Activated T-helper 17 cell treated with anti-CD3 and anti-CD28 coated beads, Interleukin-2, amount 50 U/mL, for 72 hours (primary cell): ENCODE results near the gene CDKAL1. TPM values are rescaled to one million over a fixed set of nuclear protein-coding genes. Genes with fewer than 3 reads are reported as not detected.

ENCODE experiments used
- ATAC-seq: fragments of 150-1000 bp; cut with Tn5 transposase; replicated peaks from 2 replicates; pipeline ENCODE4 v1.10.0; 2021; ENCODE audit warnings: mild to moderate bottlenecking, moderate library complexity
- H3K27ac Mint-ChIP-seq: one replicate; pipeline ENCODE4 v1.8.0; 2022; ENCODE audit warnings: mixed read lengths
- H3K27me3 Mint-ChIP-seq: one replicate; pipeline ENCODE4 v1.8.0; 2022; ENCODE audit warnings: mixed read lengths
- H3K36me3 Mint-ChIP-seq: one replicate; pipeline ENCODE4 v1.8.0; 2022; ENCODE audit warnings: low read depth, mild to moderate bottlenecking, mixed read lengths
- H3K4me1 Mint-ChIP-seq: one replicate; pipeline ENCODE4 v1.8.0; 2022; ENCODE audit warnings: mixed read lengths
- H3K4me3 Mint-ChIP-seq: one replicate; pipeline ENCODE4 v1.8.0; 2022; ENCODE audit warnings: mild to moderate bottlenecking, mixed read lengths
- H3K9me3 Mint-ChIP-seq: one replicate; pipeline ENCODE4 v1.8.0; 2022; ENCODE audit warnings: mixed read lengths
- total RNA-seq, 2 donors: library from RNA; stranded (reverse); gene quantifications; one replicate each; pipeline ENCODE4 v1.2.3, GENCODE V29; 2022

The CDKAL1 gene
- total RNA-seq, 2 donors from 2014 or later, result 27.7 to 31.9 TPM

DNA sequence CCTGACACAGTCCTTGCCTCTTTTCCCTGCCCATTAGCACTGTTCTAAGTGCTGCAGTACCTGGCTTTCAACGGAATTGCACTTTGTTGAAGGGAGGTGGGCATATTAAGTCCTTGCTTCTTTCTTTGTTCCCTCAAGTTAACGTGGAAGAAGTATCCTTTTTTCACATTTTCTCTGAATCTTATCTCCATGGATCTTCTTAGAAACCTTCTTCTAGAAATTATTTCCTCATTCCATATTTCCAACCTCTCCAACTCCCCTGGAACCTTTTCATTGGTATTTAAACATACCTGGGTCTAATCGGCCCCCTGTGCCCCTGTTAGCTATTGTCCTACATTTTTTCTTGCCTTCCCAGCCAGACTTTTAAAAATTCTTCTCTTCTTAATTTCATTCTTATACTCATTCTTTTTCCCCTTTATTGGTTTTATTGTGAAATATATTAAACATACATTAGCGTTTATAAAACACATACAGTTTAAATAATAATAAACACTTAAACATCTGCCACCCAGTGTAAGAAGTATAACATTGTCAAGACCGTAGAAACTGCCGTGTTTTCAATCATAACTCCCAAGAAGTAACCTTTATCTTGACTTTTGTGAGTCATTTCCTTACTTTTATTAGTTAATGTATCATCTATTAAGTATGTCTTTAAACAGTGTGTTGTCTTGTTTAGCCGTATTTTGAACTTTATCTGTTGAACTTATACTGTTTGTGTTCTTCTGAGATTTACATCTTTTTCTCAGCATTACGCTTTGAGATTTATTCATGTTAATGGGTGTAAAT lies 118.2 kb downstream of the CDKAL1 start:
- H3K27ac Mint-ChIP-seq, result no peak overlapping the region
- no peaks in the 10 kb centered on the region for H3K9me3 Mint-ChIP-seq
- H3K4me3 Mint-ChIP-seq, result no peak overlapping the region
- H3K4me1 Mint-ChIP-seq, result peaks cover 26% of the 10 kb centered on the region
- H3K36me3 Mint-ChIP-seq, result peaks cover 81% of the 10 kb centered on the region
- H3K27me3 Mint-ChIP-seq, result no peaks in the 10 kb centered on the region
- ATAC-seq, result no peak

DNA sequence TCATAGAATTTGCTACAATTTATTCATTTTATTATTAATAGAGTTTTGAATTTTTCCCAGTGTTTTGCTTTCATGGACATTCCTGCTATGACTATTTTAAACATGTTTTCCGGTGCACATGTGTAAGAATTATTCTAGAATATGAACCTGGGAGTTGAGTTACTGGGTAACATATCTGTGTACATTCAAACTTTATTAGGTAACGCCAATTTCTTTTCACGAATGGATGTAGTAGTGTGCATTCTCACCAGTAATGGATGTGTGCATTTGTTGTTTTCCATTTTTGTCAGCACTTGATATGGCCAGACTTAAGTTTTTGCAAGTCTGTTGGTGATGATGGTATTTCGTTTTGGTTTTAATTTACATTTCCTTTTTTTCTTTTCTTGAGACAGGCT lies 118.8 kb downstream of the CDKAL1 start:
- H3K4me1 Mint-ChIP-seq, result peaks cover 24% of the 10 kb centered on the region
- no peak for ATAC-seq
- H3K27ac Mint-ChIP-seq, result no peak overlapping the region
- H3K4me3 Mint-ChIP-seq, result no peak overlapping the region
- H3K36me3 Mint-ChIP-seq, result peaks cover 78% of the 10 kb centered on the region
- H3K9me3 Mint-ChIP-seq, result no peaks in the 10 kb centered on the region
- no peaks in the 10 kb centered on the region for H3K27me3 Mint-ChIP-seq

- Mint-ChIP-seq H3K27ac (no peak overlapping the region), H3K27me3 (no peaks in the 10 kb centered on the region)
Observed at GRCh38 chr6:20655317-20655716, 121.1 kb downstream of the CDKAL1 start.

GRCh38 chr6:20657274-20657800 lies 123.1 kb downstream of the CDKAL1 start:
- Mint-ChIP-seq H3K9me3 (no peaks in the 10 kb centered on the region), H3K4me1 (peaks cover 14% of the 10 kb centered on the region), H3K27me3 (no peaks in the 10 kb centered on the region), H3K36me3 (peaks cover 45% of the 10 kb centered on the region), H3K27ac (no peak overlapping the region), H3K4me3 (no peak overlapping the region)
- ATAC-seq, result no peak

More at GRCh38 chr6:20655317-20655716, 121.1 kb downstream of the CDKAL1 start:
- Mint-ChIP-seq H3K9me3 (no peaks in the 10 kb centered on the region), H3K4me3 (no peak overlapping the region), H3K36me3 (peaks cover 65% of the 10 kb centered on the region), H3K4me1 (peaks cover 24% of the 10 kb centered on the region)
- no peak for ATAC-seq

- ATAC-seq, result no peak
- peaks cover 37% of the 10 kb centered on the region for H3K36me3 Mint-ChIP-seq
- H3K4me1 Mint-ChIP-seq, result peaks cover 10% of the 10 kb centered on the region
- no peaks in the 10 kb centered on the region for H3K27me3 Mint-ChIP-seq
- H3K9me3 Mint-ChIP-seq, result no peaks in the 10 kb centered on the region
- no peak overlapping the region for H3K27ac Mint-ChIP-seq
- no peak overlapping the region for H3K4me3 Mint-ChIP-seq
Observed at GRCh38 chr6:20658053-20658452, 123.8 kb downstream of the CDKAL1 start.

DNA sequence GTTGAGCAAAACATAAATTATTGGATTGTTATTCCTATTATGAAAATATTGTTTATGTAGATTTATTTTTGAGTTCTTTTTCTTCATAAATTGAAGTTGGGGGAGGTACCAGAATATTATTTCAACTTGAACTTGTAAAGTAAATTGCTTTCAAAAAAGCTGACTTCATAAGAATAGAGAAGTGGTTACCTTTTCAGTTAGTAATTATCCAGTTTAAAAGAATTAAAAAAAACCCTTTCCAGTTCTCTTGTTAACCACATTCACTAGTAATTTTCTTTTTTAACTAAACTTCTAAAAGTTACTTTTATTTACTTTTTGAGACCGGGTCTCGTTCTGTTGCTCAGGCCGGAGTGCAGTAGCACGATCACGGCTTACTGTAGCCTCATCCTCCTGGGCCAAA lies 124.3 kb downstream of the CDKAL1 start:
- Mint-ChIP-seq H3K27me3 (no peaks in the 10 kb centered on the region), H3K4me1 (peaks cover 10% of the 10 kb centered on the region), H3K36me3 (peaks cover 33% of the 10 kb centered on the region), H3K9me3 (no peaks in the 10 kb centered on the region), H3K4me3 (no peak overlapping the region), H3K27ac (no peak overlapping the region)
- ATAC-seq, result no peak

DNA sequence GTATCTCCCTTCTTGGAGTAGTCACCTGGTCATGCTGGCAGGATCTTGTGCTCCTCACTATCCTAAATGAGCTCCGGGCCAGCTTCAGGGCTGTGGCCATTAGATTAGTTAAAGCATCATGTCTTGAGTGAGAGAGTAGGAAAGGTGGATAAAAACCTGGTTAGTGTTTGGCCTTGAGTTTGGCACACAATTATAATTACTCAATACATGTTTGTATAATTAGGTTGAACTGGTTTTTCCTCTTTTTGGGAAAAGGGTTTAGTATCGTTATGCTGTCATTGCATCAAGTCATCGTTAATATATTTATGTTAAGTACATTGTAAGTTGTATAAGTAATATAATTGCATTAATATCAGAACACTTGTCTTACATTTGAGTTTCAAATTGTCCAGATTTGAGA lies 126.3 kb downstream of the CDKAL1 start:
- Mint-ChIP-seq H3K9me3 (no peaks in the 10 kb centered on the region), H3K27me3 (no peaks in the 10 kb centered on the region), H3K36me3 (peaks cover 19% of the 10 kb centered on the region), H3K4me3 (no peak overlapping the region), H3K4me1 (peaks cover 10% of the 10 kb centered on the region), H3K27ac (no peak overlapping the region)
- no peak for ATAC-seq

GRCh38 chr6:20661721-20662120 lies 127.5 kb downstream of the CDKAL1 start:
- H3K36me3 Mint-ChIP-seq, result peaks cover 12% of the 10 kb centered on the region
- no peak overlapping the region for H3K4me3 Mint-ChIP-seq
- no peaks in the 10 kb centered on the region for H3K9me3 Mint-ChIP-seq
- peaks cover 5% of the 10 kb centered on the region for H3K4me1 Mint-ChIP-seq
- ATAC-seq, result no peak
- H3K27ac Mint-ChIP-seq, result no peak overlapping the region
- no peaks in the 10 kb centered on the region for H3K27me3 Mint-ChIP-seq

DNA sequence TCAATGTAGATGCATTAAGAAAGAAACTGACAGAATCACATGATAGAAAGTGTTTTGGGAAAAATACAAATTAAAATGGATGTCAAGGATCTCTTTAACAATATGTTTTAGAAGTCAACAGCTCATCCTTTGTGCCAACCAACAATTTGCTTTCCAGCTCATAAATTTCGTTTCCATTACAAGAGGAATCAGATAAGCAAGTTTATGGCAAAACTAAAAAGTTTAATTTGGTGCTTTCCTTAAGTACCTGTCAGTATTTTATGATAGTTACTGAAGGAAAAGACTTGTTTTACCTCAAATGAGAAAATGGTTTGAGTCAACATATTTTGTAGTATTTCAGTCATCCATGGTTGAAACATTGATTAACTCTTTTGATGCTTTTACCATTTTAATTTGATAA lies 130.0 kb downstream of the CDKAL1 start:
- Mint-ChIP-seq H3K36me3 (peaks cover 6% of the 10 kb centered on the region), H3K27ac (no peak overlapping the region), H3K4me1 (peaks cover 7% of the 10 kb centered on the region), H3K4me3 (no peak overlapping the region), H3K9me3 (no peaks in the 10 kb centered on the region), H3K27me3 (no peaks in the 10 kb centered on the region)
- no peak for ATAC-seq

DNA sequence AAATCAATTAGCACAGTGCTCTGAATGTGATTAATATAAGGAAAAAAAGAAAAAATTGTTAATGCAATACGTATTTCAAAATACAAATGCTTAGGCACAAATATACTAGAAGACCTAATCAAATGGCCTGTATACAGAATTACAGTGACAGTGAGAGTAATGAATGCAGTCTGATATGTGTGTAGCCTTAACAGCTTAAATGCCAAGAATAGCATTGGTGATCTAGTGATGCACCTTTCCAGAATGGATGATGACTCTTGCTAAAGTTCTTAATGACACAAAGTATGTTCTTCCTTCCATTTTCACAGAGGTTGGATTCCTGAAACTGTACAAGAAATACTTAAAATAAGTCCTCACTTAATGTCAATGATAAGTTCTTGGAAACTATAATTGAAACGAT lies 131.0 kb downstream of the CDKAL1 start:
- H3K27ac Mint-ChIP-seq, result no peak overlapping the region
- peaks cover 14% of the 10 kb centered on the region for H3K4me1 Mint-ChIP-seq
- no peaks in the 10 kb centered on the region for H3K27me3 Mint-ChIP-seq
- no peaks in the 10 kb centered on the region for H3K36me3 Mint-ChIP-seq
- ATAC-seq, result no peak
- H3K9me3 Mint-ChIP-seq, result peaks cover 3% of the 10 kb centered on the region
- H3K4me3 Mint-ChIP-seq, result no peak overlapping the region

DNA sequence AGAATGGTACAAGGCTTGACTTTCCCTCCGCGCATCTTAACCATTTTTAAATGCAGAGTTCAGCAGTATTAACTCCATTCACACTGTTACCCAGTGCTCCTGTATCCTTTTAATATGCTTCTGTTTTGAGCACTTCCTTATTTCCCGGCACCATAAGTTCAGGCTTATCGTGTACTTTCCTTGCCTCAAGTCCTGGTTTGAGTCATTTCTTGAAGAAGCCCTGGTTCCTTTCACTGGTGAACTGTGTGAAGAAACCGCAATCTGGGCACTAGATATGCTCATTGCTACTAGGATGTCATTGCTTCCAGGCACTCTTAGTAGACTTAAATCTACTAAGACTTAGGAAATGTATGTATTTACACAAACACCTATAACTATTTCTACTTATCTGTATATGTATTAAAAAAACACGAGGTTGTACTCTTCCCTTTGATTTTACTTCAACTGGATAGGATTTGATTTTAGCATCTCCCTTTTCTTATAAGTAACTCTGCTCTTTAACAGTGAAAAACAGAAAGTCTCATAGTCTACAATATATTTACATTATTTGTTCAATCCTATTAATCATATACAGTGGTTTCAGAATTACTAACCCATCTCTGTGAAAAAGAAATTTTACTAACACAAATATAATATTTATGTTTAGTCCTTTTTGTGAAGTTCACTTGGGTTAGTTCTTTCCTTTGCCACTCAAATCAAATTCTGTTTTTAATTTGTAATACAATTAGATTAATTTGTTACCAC lies 135.5 kb downstream of the CDKAL1 start:
- H3K9me3 Mint-ChIP-seq, result peaks cover 3% of the 10 kb centered on the region
- H3K27me3 Mint-ChIP-seq, result no peaks in the 10 kb centered on the region
- peak; percentile 96 for ATAC-seq
- no peak overlapping the region for H3K4me3 Mint-ChIP-seq
- H3K4me1 Mint-ChIP-seq, result peaks cover 26% of the 10 kb centered on the region
- no peak overlapping the region for H3K27ac Mint-ChIP-seq
- peaks cover 13% of the 10 kb centered on the region for H3K36me3 Mint-ChIP-seq

- Mint-ChIP-seq H3K27me3 (no peaks in the 10 kb centered on the region), H3K36me3 (peaks cover 18% of the 10 kb centered on the region), H3K9me3 (peaks cover 3% of the 10 kb centered on the region), H3K27ac (no peak overlapping the region), H3K4me3 (no peak overlapping the region), H3K4me1 (peaks cover 26% of the 10 kb centered on the region)
- ATAC-seq, result no peak
Observed at GRCh38 chr6:20670750-20671149, 136.5 kb downstream of the CDKAL1 start.

GRCh38 chr6:20672038-20672437 lies 137.8 kb downstream of the CDKAL1 start:
- no peak for ATAC-seq

GRCh38 chr6:20673458-20673857 lies 139.2 kb downstream of the CDKAL1 start:
- ATAC-seq, result no peak
- Mint-ChIP-seq H3K36me3 (peaks cover 18% of the 10 kb centered on the region), H3K27ac (no peak overlapping the region), H3K4me3 (no peak overlapping the region), H3K27me3 (no peaks in the 10 kb centered on the region), H3K4me1 (peaks cover 26% of the 10 kb centered on the region), H3K9me3 (peaks cover 3% of the 10 kb centered on the region)

More at GRCh38 chr6:20672038-20672437, 137.8 kb downstream of the CDKAL1 start:
- Mint-ChIP-seq H3K36me3 (peaks cover 18% of the 10 kb centered on the region), H3K27ac (no peak overlapping the region), H3K4me1 (peaks cover 26% of the 10 kb centered on the region), H3K4me3 (no peak overlapping the region), H3K27me3 (no peaks in the 10 kb centered on the region), H3K9me3 (peaks cover 3% of the 10 kb centered on the region)

GRCh38 chr6:20674664-20675063 lies 140.4 kb downstream of the CDKAL1 start:
- Mint-ChIP-seq H3K27ac (no peak overlapping the region), H3K27me3 (no peaks in the 10 kb centered on the region), H3K36me3 (peaks cover 24% of the 10 kb centered on the region), H3K9me3 (no peaks in the 10 kb centered on the region), H3K4me1 (peaks cover 15% of the 10 kb centered on the region), H3K4me3 (no peak overlapping the region)
- no peak for ATAC-seq
